NT2/D1 (cell line): ENCODE results near the gene FCGR3A.
"Not testable (repeated sequence)": the region's sequence is repeated elsewhere in the genome, so short reads cannot be mapped to it uniquely, and the experiment has no call there.

Experiments
- SUZ12 ChIP-seq: IDR thresholded peaks from 2 replicates; pipeline ENCODE4 v1.6.1; 2011; ENCODE audit not compliant: insufficient read length, insufficient read depth; ENCODE audit errors: extremely low read depth
- YY1 ChIP-seq: IDR thresholded peaks from 2 replicates; pipeline ENCODE4 v1.6.1; 2011; ENCODE audit not compliant: insufficient read length, insufficient read depth
- ZNF274 ChIP-seq: IDR thresholded peaks from 2 replicates; pipeline ENCODE4 v1.6.1; 2011; ENCODE audit warnings: mild to moderate bottlenecking, low read depth, low read length

- not testable (repeated sequence) for TF ChIP-seq YY1, SUZ12, ZNF274
These were observed 30.4 kb upstream of the FCGR3A start for GRCh38 chr1:161579856-161580507.
